Measurements from ENCODE around the gene NDUFB7. TPM values are rescaled to one million over a fixed set of nuclear protein-coding genes. Genes with fewer than 3 reads are reported as not detected.
A peak's percentile ranks its signal among the peaks of the same experiment; 100 is the strongest.
"Not testable (repeated sequence)": the region's sequence is repeated elsewhere in the genome, so short reads cannot be mapped to it uniquely, and the experiment has no call there.

NDUFB7 gene
- total and polyA plus RNA-seq, 5 donors: 352 to 1,159 (median 419) TPM

DNA sequence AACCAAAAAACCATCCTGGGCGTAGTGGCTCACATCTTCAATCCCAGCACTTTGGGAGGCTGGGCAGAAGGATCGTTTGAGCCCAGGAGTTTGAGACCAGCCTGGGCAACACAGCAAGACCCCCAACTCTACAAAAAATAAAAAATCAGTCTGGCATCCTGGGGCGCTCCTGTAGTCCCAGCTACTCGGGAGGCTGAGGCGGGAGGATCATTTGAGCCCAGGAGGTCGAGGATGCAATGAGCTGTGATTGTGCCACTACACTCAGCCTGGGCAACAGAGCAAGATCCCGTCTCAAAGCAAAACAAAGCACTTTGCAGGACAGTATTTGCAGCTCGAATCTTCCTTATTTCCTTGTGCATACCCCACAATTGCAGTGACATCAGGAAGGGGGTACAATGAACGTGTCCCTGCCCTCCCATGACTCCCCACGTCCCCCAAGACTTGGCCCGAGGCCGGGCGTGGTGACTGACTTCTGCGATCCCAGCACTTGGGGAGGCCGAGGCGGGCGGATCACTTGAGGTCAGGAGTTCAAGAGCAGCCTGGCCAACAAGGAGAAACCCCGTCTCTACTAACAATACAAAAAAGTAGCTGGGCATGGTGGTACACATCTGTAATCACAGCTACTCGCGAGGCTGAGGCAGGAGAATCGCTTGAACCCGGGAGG, 870 bp downstream of the NDUFB7 start:
- 43% methylated on average over 22 of the region's 22 CpGs for WGBS
- DNase-seq (no peak), ATAC-seq (no peak)
- Histone ChIP-seq H3K27me3 (ENCODE audit: control insufficient read depth, insufficient read depth) (no peaks in the 10 kb centered on the region), H3K4me1 (ENCODE audit: control insufficient read depth, insufficient read depth, low read length) (peaks cover 7% of the 10 kb centered on the region), H3K27ac (ENCODE audit: low read length) (no peak overlapping the region), H3K4me3 (ENCODE audit: low read length) (peak overlapping the region; percentile 89), H3K9me3 (ENCODE audit: control insufficient read depth, low read length) (no peaks in the 10 kb centered on the region)
- intact Hi-C loops (cut with DNase I): loop anchor here in 2 of 4 donors (10.0 kb wide), 2 partner anchors 114 to 324 kb away; no protein-coding TSS in a partner anchor

DNA sequence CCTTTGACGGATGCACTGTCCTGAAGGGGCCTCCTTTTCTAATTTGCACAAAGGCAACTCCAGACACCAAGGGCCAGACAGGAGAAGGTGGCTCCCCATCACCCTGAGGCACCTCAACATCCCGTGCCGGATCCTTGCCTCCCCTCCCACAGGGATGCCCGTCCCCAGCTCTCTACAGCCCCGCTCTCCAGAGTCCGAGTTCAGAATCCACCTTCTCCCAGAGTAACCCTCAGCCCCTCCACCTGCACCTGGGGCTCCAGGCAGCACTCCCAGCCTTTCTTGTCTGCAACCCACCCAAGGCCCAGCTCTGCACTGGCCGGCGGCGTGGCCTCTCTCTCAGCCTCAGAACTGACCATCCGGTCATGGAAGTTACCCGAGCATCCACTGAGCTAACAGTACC, 4.8 kb downstream of the NDUFB7 start:
- no peak for ATAC-seq
- WGBS: 79% methylated on average over 11 of the region's 11 CpGs
- no peak overlapping the region for H3K27ac ChIP-seq (ENCODE audit: low read length)
- no peaks in the 10 kb centered on the region for H3K9me3 ChIP-seq (ENCODE audit: control insufficient read depth, low read length)
- H3K27me3 ChIP-seq (ENCODE audit: control insufficient read depth, insufficient read depth): no peaks in the 10 kb centered on the region
- H3K4me3 ChIP-seq (ENCODE audit: low read length): no peak overlapping the region
- peak in 1 of 3 donors; percentile 36 for DNase-seq
- peaks cover 7% of the 10 kb centered on the region for H3K4me1 ChIP-seq (ENCODE audit: control insufficient read depth, insufficient read depth, low read length)
- intact Hi-C loops (cut with DNase I): no loop called here

- Histone ChIP-seq H3K27ac (ENCODE audit: low read length) (no peak overlapping the region), H3K4me3 (ENCODE audit: low read length) (no peak overlapping the region), H3K4me1 (ENCODE audit: control insufficient read depth, insufficient read depth, low read length) (peaks cover 7% of the 10 kb centered on the region), H3K9me3 (ENCODE audit: control insufficient read depth, low read length) (no peaks in the 10 kb centered on the region), H3K27me3 (ENCODE audit: control insufficient read depth, insufficient read depth) (no peaks in the 10 kb centered on the region)
- no peak for ATAC-seq
- intact Hi-C loops (cut with DNase I): no loop called here
- DNase-seq: peak in 1 of 3 donors; percentile 61
- 77% methylated on average over 18 of the region's 18 CpGs for WGBS
Observed at GRCh38 chr19:14566712-14567077, 5.2 kb downstream of the NDUFB7 start.

GRCh38 chr19:14565765-14566711, 5.8 kb downstream of the NDUFB7 start:
- 84% methylated on average over 27 of the region's 31 CpGs for WGBS
- intact Hi-C loops (cut with DNase I): no loop called here
- Histone ChIP-seq H3K27me3 (ENCODE audit: control insufficient read depth, insufficient read depth) (no peaks in the 10 kb centered on the region), H3K4me1 (ENCODE audit: control insufficient read depth, insufficient read depth, low read length) (peaks cover 9% of the 10 kb centered on the region), H3K27ac (ENCODE audit: low read length) (no peak overlapping the region), H3K9me3 (ENCODE audit: control insufficient read depth, low read length) (no peaks in the 10 kb centered on the region), H3K4me3 (ENCODE audit: low read length) (no peak overlapping the region)
- no peak for DNase-seq
- no peak for ATAC-seq

DNA sequence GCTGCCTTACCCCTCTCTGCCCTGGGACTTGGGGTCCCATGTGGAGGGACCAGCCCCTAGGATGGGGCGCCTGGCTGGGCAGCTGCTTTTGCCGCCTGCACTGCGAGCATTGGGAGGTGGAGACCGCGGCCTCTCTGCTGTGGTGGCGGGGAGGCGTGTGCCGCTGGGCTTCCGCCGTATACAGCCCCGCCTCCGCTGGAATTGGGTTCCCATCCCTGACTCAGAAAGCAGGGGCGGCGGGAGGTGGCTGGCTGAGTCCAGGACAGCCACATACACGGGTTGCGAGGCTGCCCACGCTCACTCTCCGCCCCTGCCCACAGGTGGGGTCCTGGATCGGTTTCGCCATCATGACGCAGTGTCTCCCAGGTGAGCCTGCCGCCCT, 6.6 kb downstream of the NDUFB7 start:
- Histone ChIP-seq H3K4me3 (ENCODE audit: low read length) (no peak overlapping the region), H3K27ac (ENCODE audit: low read length) (no peak overlapping the region), H3K27me3 (ENCODE audit: control insufficient read depth, insufficient read depth) (no peaks in the 10 kb centered on the region), H3K9me3 (ENCODE audit: control insufficient read depth, low read length) (no peaks in the 10 kb centered on the region), H3K4me1 (ENCODE audit: control insufficient read depth, insufficient read depth, low read length) (peaks cover 10% of the 10 kb centered on the region)
- intact Hi-C loops (cut with DNase I): no loop called here
- no peak for ATAC-seq
- DNase-seq: no peak
- WGBS: 91% methylated on average over 22 of the region's 22 CpGs

- DNase-seq: peak in 1 of 3 donors; percentile 56
- H3K9me3 ChIP-seq (ENCODE audit: control insufficient read depth, low read length); intact Hi-C loops (cut with DNase I); H3K4me3 ChIP-seq (ENCODE audit: low read length); H3K27me3 ChIP-seq (ENCODE audit: control insufficient read depth, insufficient read depth); H3K27ac ChIP-seq (ENCODE audit: low read length); ATAC-seq: not testable (repeated sequence)
- 79% methylated on average over 22 of the region's 22 CpGs for WGBS
- peaks cover 14% of the 10 kb centered on the region for H3K4me1 ChIP-seq (ENCODE audit: control insufficient read depth, insufficient read depth, low read length)
Observed at GRCh38 chr19:14564652-14565297, 7.1 kb downstream of the NDUFB7 start.

- 67% methylated on average over 33 of the region's 33 CpGs for WGBS
- peak in 2 of 3 donors; percentile 57 to 82 for DNase-seq
- Histone ChIP-seq H3K9me3 (ENCODE audit: control insufficient read depth, low read length) (no peaks in the 10 kb centered on the region), H3K4me3 (ENCODE audit: low read length) (no peak overlapping the region), H3K27ac (ENCODE audit: low read length) (no peak overlapping the region), H3K4me1 (ENCODE audit: control insufficient read depth, insufficient read depth, low read length) (peaks cover 14% of the 10 kb centered on the region), H3K27me3 (ENCODE audit: control insufficient read depth, insufficient read depth) (no peaks in the 10 kb centered on the region)
- ATAC-seq: peak in 1 of 2 donors; percentile 37
- intact Hi-C loops (cut with DNase I): no loop called here
Observed at GRCh38 chr19:14563989-14564651, 7.7 kb downstream of the NDUFB7 start.

- ATAC-seq: no peak
- WGBS: 91% methylated on average over 16 of the region's 16 CpGs
- H3K9me3 ChIP-seq (ENCODE audit: control insufficient read depth, low read length): no peaks in the 10 kb centered on the region
- DNase-seq: peak in 1 of 3 donors; percentile 69
- no peaks in the 10 kb centered on the region for H3K27me3 ChIP-seq (ENCODE audit: control insufficient read depth, insufficient read depth)
- intact Hi-C loops (cut with DNase I): no loop called here
- peaks cover 16% of the 10 kb centered on the region for H3K4me1 ChIP-seq (ENCODE audit: control insufficient read depth, insufficient read depth, low read length)
- no peak overlapping the region for H3K4me3 ChIP-seq (ENCODE audit: low read length)
- no peak overlapping the region for H3K27ac ChIP-seq (ENCODE audit: low read length)
Observed at GRCh38 chr19:14563590-14563926, 8.3 kb downstream of the NDUFB7 start.

DNA sequence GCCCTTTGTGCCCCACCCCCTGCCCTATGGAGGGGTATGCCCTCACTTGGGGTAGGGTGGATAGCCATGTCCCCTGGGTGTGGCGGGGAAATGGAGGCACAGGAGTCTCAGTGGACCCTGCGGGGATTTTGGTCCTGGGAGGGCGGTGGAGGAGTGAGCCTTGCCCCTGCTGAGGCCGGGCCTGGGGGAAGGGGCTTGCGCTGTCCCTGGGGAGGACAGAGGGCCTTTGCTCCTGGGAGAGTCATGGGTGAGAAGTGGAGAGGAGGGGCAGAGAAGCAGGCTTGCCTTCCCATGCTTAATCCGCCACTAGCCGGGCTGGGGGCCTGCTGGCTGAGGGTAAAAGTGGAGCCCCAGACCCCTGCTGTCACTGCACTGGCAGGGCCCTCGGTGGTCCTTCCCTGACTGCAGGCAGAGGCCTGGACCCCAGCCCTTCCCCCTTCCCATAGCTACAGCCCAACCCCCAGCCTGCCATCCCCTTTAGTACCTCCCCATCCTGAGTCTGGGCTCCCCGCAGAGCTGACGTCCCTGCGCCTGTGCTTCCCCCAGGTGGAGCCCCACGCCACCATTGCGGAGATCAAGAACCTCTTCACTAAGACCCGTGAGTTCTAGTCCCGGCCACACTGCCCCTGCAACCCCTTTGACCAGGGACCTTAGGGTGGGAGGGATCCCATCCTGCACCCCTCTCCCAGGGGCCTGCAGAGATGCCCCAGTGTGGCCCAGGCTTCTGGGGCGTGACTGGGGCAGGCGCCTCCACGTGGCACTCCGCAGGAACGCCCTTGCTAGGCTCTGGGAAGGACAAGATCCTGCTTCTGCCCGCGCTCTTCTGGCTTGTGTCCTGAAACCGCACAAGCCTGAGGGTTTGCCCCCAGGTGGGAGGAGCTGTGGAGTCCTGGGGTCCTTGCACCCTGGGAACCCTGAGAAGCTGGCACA, 8.9 kb downstream of the NDUFB7 start:
- H3K4me1 ChIP-seq (ENCODE audit: control insufficient read depth, insufficient read depth, low read length): peaks cover 16% of the 10 kb centered on the region
- no peaks in the 10 kb centered on the region for H3K27me3 ChIP-seq (ENCODE audit: control insufficient read depth, insufficient read depth)
- 80% methylated on average over 23 of the region's 23 CpGs for WGBS
- no peaks in the 10 kb centered on the region for H3K9me3 ChIP-seq (ENCODE audit: control insufficient read depth, low read length)
- intact Hi-C loops (cut with DNase I): no loop called here
- ATAC-seq (no peak), DNase-seq (peak in 2 of 3 donors; percentile 42 to 43)
- peak overlapping the region; percentile 78 for H3K27ac ChIP-seq (ENCODE audit: low read length)
- H3K4me3 ChIP-seq (ENCODE audit: low read length): no peak overlapping the region

GRCh38 chr19:14561847-14562351, 10.0 kb downstream of the NDUFB7 start:
- ATAC-seq: peak; percentile 37 to 43
- WGBS: 39% methylated on average over 22 of the region's 22 CpGs
- peak; percentile 60 to 84 (median 73) for DNase-seq

More at GRCh38 chr19:14561847-14562351, 10.0 kb downstream of the NDUFB7 start:
- peak overlapping the region; percentile 78 for H3K27ac ChIP-seq (ENCODE audit: low read length)
- no peak overlapping the region for H3K4me3 ChIP-seq (ENCODE audit: low read length)
- intact Hi-C loops (cut with DNase I): no loop called here
- no peaks in the 10 kb centered on the region for H3K27me3 ChIP-seq (ENCODE audit: control insufficient read depth, insufficient read depth)
- no peaks in the 10 kb centered on the region for H3K9me3 ChIP-seq (ENCODE audit: control insufficient read depth, low read length)
- H3K4me1 ChIP-seq (ENCODE audit: control insufficient read depth, insufficient read depth, low read length): peaks cover 16% of the 10 kb centered on the region
